GM10266 (cell line): ENCODE data around the gene SCG3.

Source experiments
- DNase-seq: peaks from one replicate; pipeline ENCODE4 v3.0.0; 2012; ENCODE audit errors: extremely low spot score
- TF ChIP-seq, protein P1 (sequence below): IDR thresholded peaks from 2 replicates; pipeline ENCODE4 v1.5.1; 2012; ENCODE audit warnings: mild to moderate bottlenecking, low read depth; ENCODE audit not compliant: control insufficient read depth, insufficient read depth; ENCODE audit errors: missing control alignments

The SCG3 gene

GRCh38 chr15:51751697-51752683, 70.7 kb downstream of the SCG3 start:
- no peak for DNase-seq
- TF ChIP-seq, protein P1, sequence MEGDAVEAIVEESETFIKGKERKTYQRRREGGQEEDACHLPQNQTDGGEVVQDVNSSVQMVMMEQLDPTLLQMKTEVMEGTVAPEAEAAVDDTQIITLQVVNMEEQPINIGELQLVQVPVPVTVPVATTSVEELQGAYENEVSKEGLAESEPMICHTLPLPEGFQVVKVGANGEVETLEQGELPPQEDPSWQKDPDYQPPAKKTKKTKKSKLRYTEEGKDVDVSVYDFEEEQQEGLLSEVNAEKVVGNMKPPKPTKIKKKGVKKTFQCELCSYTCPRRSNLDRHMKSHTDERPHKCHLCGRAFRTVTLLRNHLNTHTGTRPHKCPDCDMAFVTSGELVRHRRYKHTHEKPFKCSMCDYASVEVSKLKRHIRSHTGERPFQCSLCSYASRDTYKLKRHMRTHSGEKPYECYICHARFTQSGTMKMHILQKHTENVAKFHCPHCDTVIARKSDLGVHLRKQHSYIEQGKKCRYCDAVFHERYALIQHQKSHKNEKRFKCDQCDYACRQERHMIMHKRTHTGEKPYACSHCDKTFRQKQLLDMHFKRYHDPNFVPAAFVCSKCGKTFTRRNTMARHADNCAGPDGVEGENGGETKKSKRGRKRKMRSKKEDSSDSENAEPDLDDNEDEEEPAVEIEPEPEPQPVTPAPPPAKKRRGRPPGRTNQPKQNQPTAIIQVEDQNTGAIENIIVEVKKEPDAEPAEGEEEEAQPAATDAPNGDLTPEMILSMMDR, result no peak

- TF ChIP-seq, protein P1, result no peak
- DNase-seq, result no peak
Observed at GRCh38 chr15:51752888-51753287, 71.6 kb downstream of the SCG3 start.

- TF ChIP-seq, protein P1, result no peak
- DNase-seq, result no peak
Observed at GRCh38 chr15:51754267-51754666, 73.0 kb downstream of the SCG3 start.

DNA sequence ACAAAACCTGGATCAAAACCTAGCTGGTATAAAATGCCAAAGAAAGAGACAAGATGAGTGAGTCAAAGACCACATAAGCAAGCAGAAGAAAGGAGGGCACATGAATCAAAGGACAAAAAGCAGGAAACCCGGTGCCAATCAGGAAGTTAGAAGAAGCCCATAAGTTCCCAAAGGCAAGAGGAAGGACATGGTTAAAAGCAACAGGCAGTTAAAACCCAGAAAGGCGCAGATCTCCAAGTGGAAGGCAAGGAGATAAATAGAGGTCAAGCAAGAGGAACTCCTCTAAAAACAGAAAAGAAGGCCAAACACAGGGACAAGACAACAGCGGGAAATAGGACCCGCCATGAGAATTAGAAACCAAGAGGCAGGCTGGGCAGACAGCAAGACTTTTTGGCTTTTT, 74.5 kb downstream of the SCG3 start:
- no peak for DNase-seq
- TF ChIP-seq, protein P1, result no peak

GRCh38 chr15:51756482-51756881, 75.2 kb downstream of the SCG3 start:
- DNase-seq, result no peak

GRCh38 chr15:51757450-51757849, 76.1 kb downstream of the SCG3 start:
- DNase-seq, result no peak
- TF ChIP-seq, protein P1, result no peak

More at GRCh38 chr15:51756482-51756881, 75.2 kb downstream of the SCG3 start:
- TF ChIP-seq, protein P1, result no peak

- TF ChIP-seq, protein P1, result no peak
- no peak for DNase-seq
Observed at GRCh38 chr15:51758645-51759044, 77.3 kb downstream of the SCG3 start.
